Smooth muscle cell (in vitro differentiated cells): ENCODE results near the gene IVD. TPM values are rescaled to one million over a fixed set of nuclear protein-coding genes. Genes with fewer than 3 reads are reported as not detected.
A peak's percentile ranks its signal among the peaks of the same experiment; 100 is the strongest.

Source experiments
- DNase-seq: peaks from one replicate; lab custom pipeline; 2025; ENCODE audit not compliant: unreplicated experiment; lab: John Stamatoyannopoulos, UW
- H2AFZ ChIP-seq: fragments of 200-600 bp; sonication (generic); 2 replicates; pipeline ENCODE4 v1.6.0; 2016; ENCODE audit warnings: antibody characterized with exemption, low read depth, mild to moderate bottlenecking
- H3F3A ChIP-seq: fragments of 200-600 bp; sonication (generic); 2 replicates; pipeline ENCODE4 v1.6.0; 2017; ENCODE audit warnings: antibody characterized with exemption, low read depth
- H3K27ac ChIP-seq: fragments of 200-600 bp; sonication (generic); 2 replicates; pipeline ENCODE4 v1.5.1; 2016; ENCODE audit warnings: low read depth, mild to moderate bottlenecking
- H3K27me3 ChIP-seq: fragments of 200-600 bp; sonication (generic); 2 replicates; pipeline ENCODE4 v1.6.1; 2016; ENCODE audit warnings: low read depth, mild to moderate bottlenecking
- H3K36me3 ChIP-seq: fragments of 200-600 bp; sonication (generic); 2 replicates; pipeline ENCODE4 v1.5.1; 2016; ENCODE audit warnings: low read depth
- H3K4me1 ChIP-seq: fragments of 200-600 bp; sonication (generic); 2 replicates; pipeline ENCODE4 v1.5.1; 2016; ENCODE audit warnings: low read depth
- H3K4me2 ChIP-seq: fragments of 200-600 bp; sonication (generic); 2 replicates; pipeline ENCODE4 v1.6.0; 2016; ENCODE audit warnings: mild to moderate bottlenecking
- H3K4me3 ChIP-seq: fragments of 200-600 bp; sonication (generic); 2 replicates; pipeline ENCODE4 v1.5.1; 2016; ENCODE audit warnings: mild to moderate bottlenecking
- H3K79me2 ChIP-seq: fragments of 200-600 bp; sonication (generic); 2 replicates; pipeline ENCODE4 v1.6.0; 2016; ENCODE audit warnings: low read depth, mild to moderate bottlenecking
- H3K9ac ChIP-seq: fragments of 200-600 bp; sonication (generic); 2 replicates; pipeline ENCODE4 v1.6.0; 2016; ENCODE audit warnings: low read depth
- H3K9me3 ChIP-seq: fragments of 200-600 bp; sonication (generic); replicated peaks from 2 replicates; pipeline ENCODE4 v1.5.1; 2016; ENCODE audit warnings: low read depth
- H4K20me1 ChIP-seq: fragments of 200-600 bp; sonication (generic); 2 replicates; pipeline ENCODE4 v1.6.0; 2016; ENCODE audit warnings: low read depth
- WGBS: methylation state at CpG from one replicate; pipeline ENCODE4 v1.1.7; 2016; ENCODE audit warnings: low lambda C conversion rate; 5-methylcytosine and 5-hydroxymethylcytosine counted together
- polyA plus RNA-seq: library from polyadenylated mRNA; unstranded; fragments of >200 nt; fragmentation: Nextera tagmentation; extraction: Ambion mirVana; gene quantifications from 2 replicates; pipeline ENCODE4 v1.2.1, GENCODE V29; 2016
- total RNA-seq: library from RNA; depleted of rRNA; stranded (reverse); fragments of >200 nt; gene quantifications from 2 replicates; pipeline ENCODE4 v1.2.3, GENCODE V29; 2014
- TF ChIP-seq, protein P1 (sequence below): fragments of 200-600 bp; sonication (generic); IDR thresholded peaks from 2 replicates; pipeline ENCODE4 v1.5.1; 2017; ENCODE audit warnings: borderline replicate concordance, mild to moderate bottlenecking, antibody characterized with exemption; ENCODE audit not compliant: insufficient read depth, poor library complexity, severe bottlenecking

IVD gene
- total and polyA plus RNA-seq, 2 experiments from 2014 or later, result 17.4 to 37.8 TPM

DNA sequence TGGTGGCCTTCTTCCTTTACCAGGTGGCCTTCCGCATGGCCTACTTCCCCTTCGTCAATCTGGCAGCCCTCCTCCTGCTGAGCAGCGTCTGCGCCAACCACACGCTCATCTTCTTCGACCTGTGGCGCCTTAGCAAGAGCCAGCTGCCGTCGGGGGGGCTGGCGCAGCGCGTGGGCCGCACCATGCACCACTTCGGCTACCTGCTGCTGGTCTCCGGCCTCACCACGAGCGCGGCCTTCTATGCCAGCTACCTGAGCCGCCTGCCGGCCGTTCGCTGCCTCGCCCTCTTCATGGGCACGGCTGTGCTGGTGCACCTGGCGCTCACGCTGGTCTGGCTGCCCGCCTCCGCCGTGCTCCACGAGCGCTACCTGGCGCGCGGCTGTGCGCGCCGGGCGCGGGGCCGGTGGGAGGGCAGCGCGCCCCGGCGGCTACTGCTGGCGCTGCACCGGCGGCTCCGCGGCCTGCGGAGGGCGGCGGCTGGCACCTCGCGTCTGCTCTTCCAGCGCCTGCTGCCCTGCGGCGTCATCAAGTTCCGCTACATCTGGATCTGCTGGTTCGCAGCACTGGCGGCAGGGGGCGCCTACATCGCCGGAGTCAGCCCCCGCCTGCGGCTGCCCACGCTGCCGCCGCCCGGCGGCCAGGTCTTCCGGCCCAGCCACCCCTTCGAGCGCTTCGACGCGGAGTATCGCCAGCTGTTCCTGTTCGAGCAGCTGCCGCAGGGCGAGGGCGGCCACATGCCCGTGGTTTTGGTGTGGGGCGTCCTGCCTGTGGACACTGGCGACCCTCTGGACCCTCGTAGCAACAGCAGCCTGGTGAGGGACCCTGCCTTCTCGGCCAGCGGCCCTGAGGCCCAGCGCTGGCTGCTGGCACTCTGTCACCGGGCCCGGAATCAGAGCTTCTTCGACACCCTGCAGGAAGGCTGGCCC lies 37.6 kb upstream of the IVD start:
- Histone ChIP-seq H3F3A (no peaks in the 10 kb centered on the region), H3K27me3 (no peaks in the 10 kb centered on the region), H3K9me3 (no peaks in the 10 kb centered on the region), H2AFZ (peak overlapping the region; percentile 9), H3K4me2 (peak overlapping the region; percentile 84), H3K4me1 (no peaks in the 10 kb centered on the region), H3K9ac (no peak overlapping the region), H3K27ac (no peak overlapping the region), H3K79me2 (no peaks in the 10 kb centered on the region), H4K20me1 (no peaks in the 10 kb centered on the region), H3K36me3 (no peaks in the 10 kb centered on the region), H3K4me3 (peak overlapping the region; percentile 38)
- TF ChIP-seq, protein P1, sequence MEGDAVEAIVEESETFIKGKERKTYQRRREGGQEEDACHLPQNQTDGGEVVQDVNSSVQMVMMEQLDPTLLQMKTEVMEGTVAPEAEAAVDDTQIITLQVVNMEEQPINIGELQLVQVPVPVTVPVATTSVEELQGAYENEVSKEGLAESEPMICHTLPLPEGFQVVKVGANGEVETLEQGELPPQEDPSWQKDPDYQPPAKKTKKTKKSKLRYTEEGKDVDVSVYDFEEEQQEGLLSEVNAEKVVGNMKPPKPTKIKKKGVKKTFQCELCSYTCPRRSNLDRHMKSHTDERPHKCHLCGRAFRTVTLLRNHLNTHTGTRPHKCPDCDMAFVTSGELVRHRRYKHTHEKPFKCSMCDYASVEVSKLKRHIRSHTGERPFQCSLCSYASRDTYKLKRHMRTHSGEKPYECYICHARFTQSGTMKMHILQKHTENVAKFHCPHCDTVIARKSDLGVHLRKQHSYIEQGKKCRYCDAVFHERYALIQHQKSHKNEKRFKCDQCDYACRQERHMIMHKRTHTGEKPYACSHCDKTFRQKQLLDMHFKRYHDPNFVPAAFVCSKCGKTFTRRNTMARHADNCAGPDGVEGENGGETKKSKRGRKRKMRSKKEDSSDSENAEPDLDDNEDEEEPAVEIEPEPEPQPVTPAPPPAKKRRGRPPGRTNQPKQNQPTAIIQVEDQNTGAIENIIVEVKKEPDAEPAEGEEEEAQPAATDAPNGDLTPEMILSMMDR, result peak; percentile 64
- 19% methylated on average over 89 of the region's 91 CpGs for WGBS
- peak; percentile 31 for DNase-seq

- no peaks in the 10 kb centered on the region for H3F3A ChIP-seq
- H2AFZ ChIP-seq, result peak overlapping the region; percentile 9
- H4K20me1 ChIP-seq, result no peaks in the 10 kb centered on the region
- H3K4me2 ChIP-seq, result no peak overlapping the region
- WGBS, result 96% methylated on average over 24 of the region's 24 CpGs
- H3K36me3 ChIP-seq, result no peaks in the 10 kb centered on the region
- H3K27me3 ChIP-seq, result no peaks in the 10 kb centered on the region
- H3K9ac ChIP-seq, result no peak overlapping the region
- TF ChIP-seq, protein P1, result no peak
- no peak overlapping the region for H3K27ac ChIP-seq
- H3K79me2 ChIP-seq, result no peaks in the 10 kb centered on the region
- no peak overlapping the region for H3K4me3 ChIP-seq
- no peaks in the 10 kb centered on the region for H3K4me1 ChIP-seq
- no peaks in the 10 kb centered on the region for H3K9me3 ChIP-seq
- no peak for DNase-seq
Observed at GRCh38 chr15:40368719-40369473, 36.7 kb upstream of the IVD start.

DNA sequence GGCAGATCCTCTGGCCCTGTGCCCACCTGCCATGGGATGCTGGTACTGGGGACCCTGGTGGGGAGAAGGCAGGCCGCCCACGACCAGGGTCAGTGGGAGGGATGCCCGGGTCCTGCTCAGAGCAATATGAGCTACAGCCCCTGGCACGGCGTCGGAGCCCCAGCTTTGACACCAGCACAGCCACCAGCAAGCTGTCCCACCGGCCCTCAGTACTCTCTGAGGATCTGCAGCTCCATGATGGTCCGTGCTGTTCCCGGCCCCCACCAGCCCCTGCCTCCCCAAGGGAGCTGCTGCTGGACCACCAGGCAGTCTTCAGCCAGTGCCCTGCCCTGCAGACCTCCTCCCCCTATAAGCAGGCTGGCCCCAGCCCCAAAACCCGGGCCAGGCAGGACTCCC lies 36.1 kb upstream of the IVD start:
- 93% methylated on average over 9 of the region's 10 CpGs for WGBS
- Histone ChIP-seq H3K27ac (no peak overlapping the region), H3K4me3 (no peak overlapping the region), H3K27me3 (no peaks in the 10 kb centered on the region), H3K9me3 (no peaks in the 10 kb centered on the region), H3K9ac (no peak overlapping the region), H3F3A (no peaks in the 10 kb centered on the region), H3K79me2 (no peaks in the 10 kb centered on the region), H3K4me1 (no peaks in the 10 kb centered on the region), H3K4me2 (no peak overlapping the region), H3K36me3 (no peaks in the 10 kb centered on the region), H4K20me1 (no peaks in the 10 kb centered on the region), H2AFZ (no peak overlapping the region)
- TF ChIP-seq, protein P1, result no peak
- no peak for DNase-seq
